AG09319 (cell line): Measurements from ENCODE around the gene NASP.

Source experiments
- DNase-seq: peaks from one replicate; pipeline ENCODE4 v3.0.0-alpha.2; 2010; ENCODE audit warnings: low read depth; ENCODE audit errors: extremely low read depth
- CTCF ChIP-seq: IDR thresholded peaks from 2 replicates; pipeline ENCODE4 v1.5.1; 2011; ENCODE audit warnings: low read depth, mild to moderate bottlenecking, inconsistent platforms, low read length, moderate library complexity

The NASP gene

GRCh38 chr1:45621501-45621836 lies 37.6 kb downstream of the NASP start:
- no peak for TF ChIP-seq CTCF
- no peak for DNase-seq

- TF ChIP-seq CTCF, result no peak
- DNase-seq, result no peak
Observed at GRCh38 chr1:45621895-45622523, 38.2 kb downstream of the NASP start.

GRCh38 chr1:45622524-45623394 lies 38.9 kb downstream of the NASP start:
- DNase-seq, result no peak
- no peak for TF ChIP-seq CTCF

- no peak for TF ChIP-seq CTCF
Observed at GRCh38 chr1:45623972-45624371, 40.1 kb downstream of the NASP start, which contains the start of gene CCDC17. TSS of gene CCDC17 (minus strand) at chr1:45624054. CDS start at chr1:45623909, 145 bp downstream.

GRCh38 chr1:45629035-45629434 lies 45.2 kb downstream of the NASP start:
- DNase-seq, result no peak
- no peak for TF ChIP-seq CTCF

More at GRCh38 chr1:45623972-45624371, 40.1 kb downstream of the NASP start, which contains the start of gene CCDC17:
- DNase-seq, result no peak

GRCh38 chr1:45630429-45630828 lies 46.6 kb downstream of the NASP start:
- TF ChIP-seq CTCF, result no peak
- DNase-seq, result no peak

- TF ChIP-seq CTCF, result no peak
- DNase-seq, result no peak
Observed at GRCh38 chr1:45635211-45635610, 51.4 kb downstream of the NASP start.
